Progenitor cell of endocrine pancreas (in vitro differentiated cells): Measurements from ENCODE around the gene DLX3. TPM values are rescaled to one million over a fixed set of nuclear protein-coding genes. Genes with fewer than 3 reads are reported as not detected.

ENCODE experiments used
- DNase-seq: peaks from one replicate; pipeline ENCODE4 v3.0.0; 2021; ENCODE audit warnings: low spot score; ENCODE audit not compliant: unreplicated experiment
- H3K27ac Mint-ChIP-seq: 2 replicates; pipeline ENCODE4 v1.8.0; 2021; ENCODE audit warnings: mild to moderate bottlenecking, moderate library complexity, mixed read lengths
- H3K27me3 Mint-ChIP-seq: 2 replicates; pipeline ENCODE4 v1.8.0; 2021; ENCODE audit warnings: mixed read lengths
- H3K36me3 Mint-ChIP-seq: 2 replicates; pipeline ENCODE4 v1.8.0; 2022; ENCODE audit warnings: mixed read lengths; ENCODE audit not compliant: insufficient read depth
- H3K4me1 Mint-ChIP-seq: 2 replicates; pipeline ENCODE4 v1.8.0; 2021; ENCODE audit warnings: low read depth, mixed read lengths
- H3K4me3 Mint-ChIP-seq: 2 replicates; pipeline ENCODE4 v1.8.0; 2021; ENCODE audit warnings: low read depth, mild to moderate bottlenecking, moderate library complexity, mixed read lengths
- H3K9me3 Mint-ChIP-seq: 2 replicates; pipeline ENCODE4 v1.8.0; 2021; ENCODE audit warnings: low read depth, mixed read lengths
- total RNA-seq: library from RNA; stranded (reverse); gene quantifications from 2 replicates; pipeline ENCODE4 v1.2.1, GENCODE V29; 2021
- TF ChIP-seq, protein P1 (sequence below): fragments of 200-600 bp; sonication (generic); IDR thresholded peaks from one replicate; pipeline ENCODE4 v1.5.0; 2021; ENCODE audit warnings: antibody characterized with exemption, mild to moderate bottlenecking; ENCODE audit not compliant: unreplicated experiment

Gene DLX3
- total RNA-seq, 1 donor from 2014 or later = 1.8 TPM

DNA sequence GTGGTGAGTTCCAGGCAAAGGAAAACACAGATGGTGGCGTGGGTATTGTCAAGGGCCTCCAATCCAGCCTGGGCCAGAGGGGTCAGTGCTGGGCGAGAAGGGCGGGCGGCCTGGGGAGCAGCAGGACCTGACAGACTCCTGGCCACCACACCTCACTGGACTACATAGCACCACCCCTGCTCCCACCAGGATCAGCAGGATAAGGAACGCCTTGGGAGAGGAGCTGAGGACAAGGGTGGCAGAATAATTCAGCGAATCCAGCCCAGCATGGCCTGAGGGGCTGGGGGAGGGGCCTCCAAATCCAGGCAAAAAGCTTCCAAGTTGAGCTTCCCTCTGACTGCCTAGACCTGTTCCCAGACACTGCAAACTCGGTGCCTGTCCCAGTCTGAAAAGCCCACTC, 19.5 kb downstream of the DLX3 start:
- no peaks in the 10 kb centered on the region for H3K36me3 Mint-ChIP-seq
- no peaks in the 10 kb centered on the region for H3K9me3 Mint-ChIP-seq
- peaks cover 19% of the 10 kb centered on the region for H3K4me1 Mint-ChIP-seq
- peaks cover 82% of the 10 kb centered on the region for H3K27me3 Mint-ChIP-seq
- no peak overlapping the region for H3K4me3 Mint-ChIP-seq
- H3K27ac Mint-ChIP-seq = no peak overlapping the region
- no peak for DNase-seq
- TF ChIP-seq, protein P1, sequence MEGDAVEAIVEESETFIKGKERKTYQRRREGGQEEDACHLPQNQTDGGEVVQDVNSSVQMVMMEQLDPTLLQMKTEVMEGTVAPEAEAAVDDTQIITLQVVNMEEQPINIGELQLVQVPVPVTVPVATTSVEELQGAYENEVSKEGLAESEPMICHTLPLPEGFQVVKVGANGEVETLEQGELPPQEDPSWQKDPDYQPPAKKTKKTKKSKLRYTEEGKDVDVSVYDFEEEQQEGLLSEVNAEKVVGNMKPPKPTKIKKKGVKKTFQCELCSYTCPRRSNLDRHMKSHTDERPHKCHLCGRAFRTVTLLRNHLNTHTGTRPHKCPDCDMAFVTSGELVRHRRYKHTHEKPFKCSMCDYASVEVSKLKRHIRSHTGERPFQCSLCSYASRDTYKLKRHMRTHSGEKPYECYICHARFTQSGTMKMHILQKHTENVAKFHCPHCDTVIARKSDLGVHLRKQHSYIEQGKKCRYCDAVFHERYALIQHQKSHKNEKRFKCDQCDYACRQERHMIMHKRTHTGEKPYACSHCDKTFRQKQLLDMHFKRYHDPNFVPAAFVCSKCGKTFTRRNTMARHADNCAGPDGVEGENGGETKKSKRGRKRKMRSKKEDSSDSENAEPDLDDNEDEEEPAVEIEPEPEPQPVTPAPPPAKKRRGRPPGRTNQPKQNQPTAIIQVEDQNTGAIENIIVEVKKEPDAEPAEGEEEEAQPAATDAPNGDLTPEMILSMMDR = no peak

DNA sequence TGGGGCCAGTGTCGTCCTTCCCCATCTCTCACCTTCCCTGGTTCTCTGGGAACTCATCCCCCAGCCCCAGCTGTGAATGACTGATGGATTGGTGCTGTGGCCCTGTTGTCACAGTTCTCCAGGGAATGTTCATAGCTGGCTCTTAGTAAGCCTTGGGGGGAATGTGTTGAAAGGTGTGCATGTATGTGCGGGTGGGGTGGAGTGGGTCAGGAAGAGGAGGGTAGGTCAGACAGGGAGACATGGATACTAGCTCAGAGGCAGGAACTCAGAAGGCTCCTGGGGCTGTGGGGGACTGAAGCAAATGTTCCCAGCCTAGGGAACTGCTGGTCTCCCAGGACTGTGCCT, 21.8 kb downstream of the DLX3 start:
- TF ChIP-seq, protein P1 = peak; percentile 1
- H3K4me1 Mint-ChIP-seq = peaks cover 22% of the 10 kb centered on the region
- DNase-seq = no peak
- no peak overlapping the region for H3K27ac Mint-ChIP-seq
- H3K9me3 Mint-ChIP-seq = no peaks in the 10 kb centered on the region
- no peaks in the 10 kb centered on the region for H3K36me3 Mint-ChIP-seq
- no peak overlapping the region for H3K4me3 Mint-ChIP-seq
- H3K27me3 Mint-ChIP-seq = peaks cover 83% of the 10 kb centered on the region

DNA sequence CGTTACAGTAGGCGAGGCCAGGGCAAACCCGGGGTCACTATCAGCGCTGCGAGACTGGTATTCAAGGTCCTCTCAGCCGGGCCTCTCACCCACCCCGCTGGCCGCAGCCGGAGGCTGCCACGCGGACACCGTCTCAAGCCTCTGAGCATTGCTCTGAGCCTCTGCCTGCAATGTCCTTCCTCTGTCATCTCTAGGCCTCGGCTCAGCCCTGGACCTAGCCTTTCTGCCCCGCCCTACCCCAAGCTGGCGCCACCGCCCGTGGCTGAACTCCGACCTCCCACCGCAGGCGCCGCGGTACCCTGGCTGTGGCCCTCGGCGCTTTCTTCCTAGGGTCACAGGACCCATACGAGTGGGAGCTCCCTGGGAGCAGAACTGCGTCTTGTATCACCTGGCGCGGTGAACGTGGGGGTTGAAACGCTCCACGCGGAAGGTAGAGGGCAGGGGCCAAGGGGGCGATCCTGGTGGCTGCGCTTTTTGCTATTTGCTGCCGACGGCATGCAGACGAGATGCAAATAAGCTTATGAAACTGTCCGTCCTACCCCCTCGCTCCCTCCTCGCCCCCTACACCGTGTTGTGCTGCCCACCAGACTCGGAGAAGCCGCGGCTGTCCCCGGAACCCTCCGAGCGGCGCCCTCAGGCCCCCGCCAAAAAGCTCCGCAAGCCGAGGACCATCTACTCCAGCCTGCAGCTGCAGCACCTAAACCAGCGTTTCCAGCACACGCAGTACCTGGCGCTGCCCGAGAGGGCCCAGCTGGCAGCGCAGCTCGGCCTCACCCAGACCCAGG, 22.3 kb downstream of the DLX3 start:
- no peak for DNase-seq
- H3K9me3 Mint-ChIP-seq = no peaks in the 10 kb centered on the region
- no peak overlapping the region for H3K4me3 Mint-ChIP-seq
- TF ChIP-seq, protein P1 = peak; percentile 11
- peaks cover 21% of the 10 kb centered on the region for H3K4me1 Mint-ChIP-seq
- peaks cover 83% of the 10 kb centered on the region for H3K27me3 Mint-ChIP-seq
- no peak overlapping the region for H3K27ac Mint-ChIP-seq
- no peaks in the 10 kb centered on the region for H3K36me3 Mint-ChIP-seq

DNA sequence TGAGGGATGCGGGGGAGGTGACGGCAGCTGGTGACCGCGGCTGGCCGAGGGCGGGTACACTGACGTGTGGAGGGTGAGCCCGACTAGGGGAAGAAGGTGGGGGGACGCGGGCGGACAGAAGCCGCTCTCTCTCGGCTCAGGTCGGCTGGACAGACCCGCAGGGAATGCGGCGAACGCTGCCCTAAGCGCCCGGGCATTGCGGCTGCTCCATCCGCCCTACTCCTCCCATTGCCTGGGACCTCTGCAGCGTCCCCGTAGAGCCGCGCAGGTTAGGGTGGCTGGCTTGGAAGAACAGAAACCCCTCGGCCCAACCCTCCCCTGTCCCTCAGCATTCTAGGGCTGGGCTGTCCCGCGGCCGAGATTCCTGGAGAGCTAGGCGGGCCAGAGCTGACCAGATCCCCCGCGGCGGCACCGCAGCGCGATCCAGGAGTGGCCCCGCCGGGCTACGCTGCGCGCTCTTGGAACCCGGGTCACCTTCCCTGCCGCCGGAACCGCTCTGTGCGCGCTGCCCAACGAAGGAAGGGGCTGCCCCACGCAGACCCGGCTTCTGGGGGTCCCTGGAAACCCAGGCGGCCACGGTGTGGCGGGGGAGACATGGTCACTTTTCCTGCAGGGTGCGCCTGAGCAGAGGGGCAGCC, 23.1 kb downstream of the DLX3 start:
- DNase-seq = no peak
- Mint-ChIP-seq H3K27ac (no peak overlapping the region), H3K4me1 (peaks cover 20% of the 10 kb centered on the region), H3K36me3 (no peaks in the 10 kb centered on the region), H3K9me3 (no peaks in the 10 kb centered on the region), H3K4me3 (no peak overlapping the region), H3K27me3 (peaks cover 83% of the 10 kb centered on the region)
- TF ChIP-seq, protein P1 = no peak

DNA sequence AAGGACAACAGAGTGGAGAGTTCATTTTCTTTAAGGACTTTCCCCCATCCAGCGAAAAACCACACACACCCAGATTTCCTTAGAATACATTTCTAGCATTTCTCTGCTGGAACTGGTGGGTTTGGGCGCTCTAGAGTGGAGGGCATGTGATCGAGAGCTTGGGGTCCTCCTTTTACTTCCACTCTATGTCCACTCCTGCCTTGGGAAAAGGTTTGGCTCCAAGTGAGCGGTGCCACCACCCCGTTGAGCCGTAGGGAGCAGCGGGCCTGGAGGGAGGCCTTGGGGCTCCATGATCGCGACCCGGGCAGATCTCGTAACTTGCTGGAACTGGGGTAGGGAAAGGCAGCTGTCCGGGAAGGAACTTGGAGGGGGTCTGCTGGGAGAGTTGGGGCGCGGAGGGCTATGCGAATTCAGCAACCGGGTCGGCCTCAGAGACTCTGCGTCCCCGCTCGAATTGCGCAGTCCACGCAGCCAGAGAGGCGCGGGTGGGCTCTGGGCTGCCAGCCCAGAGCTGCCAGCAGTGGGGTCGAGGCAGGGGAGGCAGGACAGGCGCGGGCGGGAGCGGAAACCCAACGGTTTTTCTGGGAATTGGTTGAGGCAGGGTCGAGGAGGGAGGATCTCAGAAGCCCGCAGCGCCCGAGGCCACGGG, 23.7 kb downstream of the DLX3 start:
- no peak overlapping the region for H3K4me3 Mint-ChIP-seq
- H3K9me3 Mint-ChIP-seq = no peaks in the 10 kb centered on the region
- no peak for DNase-seq
- no peaks in the 10 kb centered on the region for H3K36me3 Mint-ChIP-seq
- TF ChIP-seq, protein P1 = no peak
- H3K4me1 Mint-ChIP-seq = peaks cover 15% of the 10 kb centered on the region
- H3K27ac Mint-ChIP-seq = no peak overlapping the region
- H3K27me3 Mint-ChIP-seq = peaks cover 87% of the 10 kb centered on the region
